ENCODE results near the gene RSPH4A. TPM values are rescaled to one million over a fixed set of nuclear protein-coding genes. Genes with fewer than 3 reads are reported as not detected.

RSPH4A gene
- total RNA-seq = 10 to 100 TPM in 1 of 7 donors, 1 to 10 TPM in 6; 1.0 to 17.9 (median 2.3) TPM
- polyA plus RNA-seq = under 1 TPM; 0.52 to 0.55 TPM
- long read RNA-seq, donor 1 = 0 reads
- long read RNA-seq, donor 2 = 0 reads
- long read RNA-seq, donor 3, partial matches to known transcripts = 0 of 3 reads
- long read RNA-seq, donor 3, other reads (novel, unspliced or antisense) = 0 of 3 reads

- Histone ChIP-seq H3K4me3 (peak within 1 kb of the TSS; percentile 46), H3K27me3 (no peaks in the 10 kb centered on the region), H3K27ac (no peak within 1 kb of the TSS), H3K4me1 (ENCODE audit: insufficient read depth) (peaks cover 1% of the 10 kb centered on the region), H3K36me3 (no peaks in the 10 kb centered on the region), H3K9me3 (no peaks in the 10 kb centered on the region)
- intact Hi-C loops (cut with DNase I) = no loop called here
- TF ChIP-seq CTCF (IDR thresholded peaks at IDR 0.05) = no peak
- no peak for TF ChIP-seq POLR2A (IDR thresholded peaks at IDR 0.05)
- no peak for TF ChIP-seq EP300 (IDR thresholded peaks at IDR 0.05)
- 0 to 1% (median 1%) methylated on average over 29 of the region's 29 CpGs for WGBS, 3 donors
- peak; percentile 88 to 94 (median 90) for DNase-seq
Measured at GRCh38 chr6:116615937-116616736, at the start of gene RSPH4A. TSS of gene RSPH4A (plus strand) at chr6:116616479. CDS start at chr6:116616624, 145 bp downstream.

- no peak overlapping the region for H3K4me3 ChIP-seq
- TF ChIP-seq EP300 (IDR thresholded peaks at IDR 0.05) (no peak), CTCF (IDR thresholded peaks at IDR 0.05) (no peak), POLR2A (IDR thresholded peaks at IDR 0.05) (no peak)
- no peak for DNase-seq
- H3K9me3 ChIP-seq = no peaks in the 10 kb centered on the region
- H3K27ac ChIP-seq = no peak overlapping the region
- intact Hi-C loops (cut with DNase I) = loop anchor here in 1 of 4 donors (10.0 kb wide), 1 partner anchor 293 kb away; the partner anchor contains the start of gene TSPYL1
- H3K27me3 ChIP-seq = no peaks in the 10 kb centered on the region
- peaks cover 2% of the 10 kb centered on the region for H3K4me1 ChIP-seq (ENCODE audit: insufficient read depth)
- H3K36me3 ChIP-seq = no peaks in the 10 kb centered on the region
Measured at GRCh38 chr6:116568111-116568510, 48.2 kb upstream of the RSPH4A start.

- TF ChIP-seq CTCF (IDR thresholded peaks at IDR 0.05) (no peak), EP300 (IDR thresholded peaks at IDR 0.05) (no peak), POLR2A (IDR thresholded peaks at IDR 0.05) (no peak)
- H3K4me1 ChIP-seq (ENCODE audit: insufficient read depth) = peaks cover 2% of the 10 kb centered on the region
- no peak overlapping the region for H3K4me3 ChIP-seq
- 65 to 67% (median 66%) methylated on average over 7 of the region's 7 CpGs for WGBS, 3 donors
- no peaks in the 10 kb centered on the region for H3K36me3 ChIP-seq
- H3K27ac ChIP-seq = no peak overlapping the region
- DNase-seq = no peak
- intact Hi-C loops (cut with DNase I) = loop anchor here in 1 of 4 donors (10.0 kb wide), 1 partner anchor 294 kb away; the partner anchor contains the start of gene TSPYL1
- no peaks in the 10 kb centered on the region for H3K27me3 ChIP-seq
- no peaks in the 10 kb centered on the region for H3K9me3 ChIP-seq
Measured at GRCh38 chr6:116568821-116569755, 47.2 kb upstream of the RSPH4A start.
